Neural cell (in vitro differentiated cells): ENCODE measurements around the gene KRABD2.

Experiments used
- H2AFZ ChIP-seq: fragments of 200-600, 300-800 bp; sonication (generic), shearing (Covaris generic); 2 replicates; pipeline ENCODE4 v1.6.0; 2014; ENCODE audit warnings: low read depth, mild to moderate bottlenecking, antibody characterized with exemption, low read length, moderate library complexity
- H3F3A ChIP-seq: fragments of 200-600 bp; shearing (Covaris generic); 2 replicates; pipeline ENCODE4 v1.6.1; 2016; ENCODE audit warnings: mild to moderate bottlenecking, moderate library complexity, mixed read lengths, antibody characterized with exemption, low read length; ENCODE audit not compliant: insufficient read depth, poor library complexity, severe bottlenecking
- H3K27ac ChIP-seq: fragments of 200-600, 300-800 bp; sonication (generic), shearing (Covaris generic); 2 replicates; pipeline ENCODE4 v1.5.1; 2014; ENCODE audit warnings: mild to moderate bottlenecking, low read length, moderate library complexity
- H3K27me3 ChIP-seq: fragments of 300-800, 200-600 bp; sonication (generic), shearing (Covaris generic); 2 replicates; pipeline ENCODE4 v1.6.0; 2014; ENCODE audit warnings: mild to moderate bottlenecking, low read depth, low read length, moderate library complexity; ENCODE audit not compliant: insufficient read depth
- H3K36me3 ChIP-seq: fragments of 300-800, 200-600 bp; sonication (generic), shearing (Covaris generic); 2 replicates; pipeline ENCODE4 v1.5.1; 2014; ENCODE audit warnings: mild to moderate bottlenecking, antibody characterized with exemption, low read length, moderate library complexity; ENCODE audit not compliant: insufficient read depth
- H3K4me2 ChIP-seq: fragments of 300-800, 200-600 bp; sonication (generic), shearing (Covaris generic); 2 replicates; pipeline ENCODE4 v1.6.0; 2014; ENCODE audit warnings: mild to moderate bottlenecking, low read length
- H3K4me3 ChIP-seq: fragments of 300-800, 200-600 bp; sonication (generic), shearing (Covaris generic); 2 replicates; pipeline ENCODE4 v1.5.1; 2014; ENCODE audit warnings: mild to moderate bottlenecking, low read length, moderate library complexity
- H3K79me2 ChIP-seq: fragments of 200-600 bp; shearing (Covaris generic); replicated peaks from 2 replicates; pipeline ENCODE4 v1.6.0; 2014; ENCODE audit warnings: mild to moderate bottlenecking, low read length, moderate library complexity; ENCODE audit not compliant: insufficient read depth
- H3K9ac ChIP-seq: fragments of 300-800, 200-600 bp; sonication (generic), shearing (Covaris generic); 2 replicates; pipeline ENCODE4 v1.6.1; 2016; ENCODE audit warnings: mild to moderate bottlenecking, low read length, mixed read lengths
- H3K9me2 ChIP-seq: fragments of 200-600 bp; shearing (Covaris generic); 2 replicates; pipeline ENCODE4 v1.6.1; 2016; ENCODE audit warnings: mild to moderate bottlenecking, low read length, mixed read lengths; ENCODE audit not compliant: insufficient read depth
- H3K9me3 ChIP-seq: fragments of 200-600, 300-800 bp; sonication (generic), shearing (Covaris generic); 2 replicates; pipeline ENCODE4 v1.6.1; 2016; ENCODE audit warnings: mild to moderate bottlenecking, mixed run types, low read length, moderate library complexity, mixed read lengths
- H4K20me1 ChIP-seq: fragments of 200-600 bp; shearing (Covaris generic); 2 replicates; pipeline ENCODE4 v1.6.1; 2016; ENCODE audit warnings: mild to moderate bottlenecking, mixed run types; ENCODE audit not compliant: insufficient read depth
- EP300 ChIP-seq: fragments of 450-650 bp; conservative IDR thresholded peaks from 2 replicates; pipeline ENCODE4 v1.6.1; 2014; ENCODE audit warnings: antibody characterized with exemption, mild to moderate bottlenecking, moderate library complexity; ENCODE audit not compliant: poor library complexity, severe bottlenecking
- EZH2 ChIP-seq: fragments of 200-600, 300-800 bp; shearing (Covaris generic), sonication (generic); IDR thresholded peaks from 2 replicates; pipeline ENCODE4 v1.6.1; 2014; ENCODE audit warnings: antibody characterized with exemption, low read length, borderline replicate concordance, mild to moderate bottlenecking; ENCODE audit not compliant: insufficient read depth, poor library complexity, severe bottlenecking
- MXI1 ChIP-seq: fragments of 450-650 bp; conservative IDR thresholded peaks from 2 replicates; pipeline ENCODE4 v1.6.1; 2014; ENCODE audit warnings: antibody characterized with exemption, mild to moderate bottlenecking; ENCODE audit not compliant: poor library complexity, severe bottlenecking
- POLR2AphosphoS5 ChIP-seq: IDR thresholded peaks from 2 replicates; pipeline ENCODE4 v1.6.1; 2012
- RAD21 ChIP-seq: fragments of 450-650 bp; conservative IDR thresholded peaks from 2 replicates; pipeline ENCODE4 v1.6.1; 2014; ENCODE audit warnings: antibody characterized with exemption, mild to moderate bottlenecking, moderate library complexity
- REST ChIP-seq: IDR thresholded peaks from 2 replicates; pipeline ENCODE4 v1.6.1; 2012; ENCODE audit warnings: borderline replicate concordance
- SMC3 ChIP-seq: fragments of 450-650 bp; conservative IDR thresholded peaks from 2 replicates; pipeline ENCODE4 v1.6.1; 2014; ENCODE audit warnings: antibody characterized with exemption, mild to moderate bottlenecking, moderate library complexity; ENCODE audit not compliant: poor library complexity
- TAF1 ChIP-seq: IDR thresholded peaks from 2 replicates; pipeline ENCODE4 v1.6.1; 2012; ENCODE audit warnings: low read depth
- TF ChIP-seq, protein P1 (sequence below): fragments of 450-650 bp; IDR thresholded peaks from 2 replicates; pipeline ENCODE4 v1.5.1; 2014; ENCODE audit warnings: antibody characterized with exemption, mild to moderate bottlenecking, moderate library complexity; ENCODE audit not compliant: poor library complexity, severe bottlenecking

Gene KRABD2

DNA sequence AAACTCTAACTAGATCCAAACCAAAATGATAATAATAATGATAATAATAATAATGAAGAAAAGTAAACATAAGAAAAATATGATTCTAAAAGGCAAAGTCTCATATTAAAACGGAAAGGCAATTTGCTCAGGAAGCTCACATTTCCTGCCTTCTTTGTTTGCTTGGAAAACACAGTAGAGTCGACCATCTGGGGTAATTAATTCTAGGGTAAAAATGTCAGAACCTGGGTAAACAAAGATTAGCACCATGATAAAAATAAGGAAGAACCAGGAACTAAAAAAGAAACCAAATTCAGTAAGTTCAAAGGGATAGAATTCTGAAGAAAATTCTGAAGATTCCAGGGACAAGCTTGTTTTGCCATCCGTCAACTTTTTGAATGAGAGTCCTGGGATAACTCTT, 16.2 kb downstream of the KRABD2 start:
- H3K36me3 ChIP-seq, result no peaks in the 10 kb centered on the region
- H3K27ac ChIP-seq, result no peak overlapping the region
- no peak overlapping the region for H3K4me3 ChIP-seq
- TF ChIP-seq, protein P1, sequence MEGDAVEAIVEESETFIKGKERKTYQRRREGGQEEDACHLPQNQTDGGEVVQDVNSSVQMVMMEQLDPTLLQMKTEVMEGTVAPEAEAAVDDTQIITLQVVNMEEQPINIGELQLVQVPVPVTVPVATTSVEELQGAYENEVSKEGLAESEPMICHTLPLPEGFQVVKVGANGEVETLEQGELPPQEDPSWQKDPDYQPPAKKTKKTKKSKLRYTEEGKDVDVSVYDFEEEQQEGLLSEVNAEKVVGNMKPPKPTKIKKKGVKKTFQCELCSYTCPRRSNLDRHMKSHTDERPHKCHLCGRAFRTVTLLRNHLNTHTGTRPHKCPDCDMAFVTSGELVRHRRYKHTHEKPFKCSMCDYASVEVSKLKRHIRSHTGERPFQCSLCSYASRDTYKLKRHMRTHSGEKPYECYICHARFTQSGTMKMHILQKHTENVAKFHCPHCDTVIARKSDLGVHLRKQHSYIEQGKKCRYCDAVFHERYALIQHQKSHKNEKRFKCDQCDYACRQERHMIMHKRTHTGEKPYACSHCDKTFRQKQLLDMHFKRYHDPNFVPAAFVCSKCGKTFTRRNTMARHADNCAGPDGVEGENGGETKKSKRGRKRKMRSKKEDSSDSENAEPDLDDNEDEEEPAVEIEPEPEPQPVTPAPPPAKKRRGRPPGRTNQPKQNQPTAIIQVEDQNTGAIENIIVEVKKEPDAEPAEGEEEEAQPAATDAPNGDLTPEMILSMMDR, result no peak
- TF ChIP-seq TAF1 (no peak), POLR2AphosphoS5 (no peak), REST (no peak), RAD21 (no peak)
- no peaks in the 10 kb centered on the region for H3F3A ChIP-seq
- no peak overlapping the region for H2AFZ ChIP-seq
- H3K4me2 ChIP-seq, result no peak overlapping the region
- no peaks in the 10 kb centered on the region for H3K9me3 ChIP-seq
- H4K20me1 ChIP-seq, result no peaks in the 10 kb centered on the region
- no peak overlapping the region for H3K9ac ChIP-seq
- no peaks in the 10 kb centered on the region for H3K9me2 ChIP-seq
- no peaks in the 10 kb centered on the region for H3K27me3 ChIP-seq
- no peaks in the 10 kb centered on the region for H3K79me2 ChIP-seq

- Histone ChIP-seq H3K9me2 (no peaks in the 10 kb centered on the region), H3K27me3 (no peaks in the 10 kb centered on the region), H3K4me2 (no peak overlapping the region), H3F3A (no peaks in the 10 kb centered on the region), H3K9ac (no peak overlapping the region), H3K4me3 (no peak overlapping the region), H3K79me2 (no peaks in the 10 kb centered on the region), H3K9me3 (no peaks in the 10 kb centered on the region), H3K36me3 (no peaks in the 10 kb centered on the region), H3K27ac (no peak overlapping the region), H2AFZ (no peak overlapping the region), H4K20me1 (no peaks in the 10 kb centered on the region)
- no peak for TF ChIP-seq RAD21
- TF ChIP-seq, protein P1, result no peak
- no peak for TF ChIP-seq MXI1
- TF ChIP-seq EP300, result no peak
- no peak for TF ChIP-seq REST
- no peak for TF ChIP-seq POLR2AphosphoS5
- TF ChIP-seq SMC3, result no peak
- TF ChIP-seq TAF1, result no peak
- no peak for TF ChIP-seq EZH2
Observed at GRCh38 chr17:8359769-8360168, 16.7 kb downstream of the KRABD2 start.
